ENCODE data around the gene PNMA6E.

DNA sequence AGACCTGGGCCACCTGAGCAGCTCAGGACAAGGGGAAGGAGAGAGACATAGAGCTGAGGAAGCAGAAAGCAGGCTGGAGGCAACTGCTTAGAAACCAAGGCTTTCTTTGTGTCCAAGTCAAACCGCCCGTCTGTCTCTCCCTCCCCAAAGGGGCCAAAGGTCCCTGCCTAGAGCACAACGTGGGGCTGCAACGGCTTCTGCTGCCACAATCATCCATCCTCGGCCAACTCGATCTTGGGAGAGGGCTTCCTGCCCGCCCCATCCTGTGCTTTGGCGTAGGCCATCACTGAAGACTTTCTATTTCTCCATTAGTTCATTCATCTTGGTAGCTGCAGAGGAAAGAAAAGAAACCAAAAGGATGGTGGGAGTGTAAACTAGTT, 46.4 kb upstream of the PNMA6E start:
- no peak for TF ChIP-seq EZH2 (IDR thresholded peaks at IDR 0.05; ENCODE audit: insufficient read depth, low read length)
- no peak for TF ChIP-seq CTCF (IDR thresholded peaks at IDR 0.05; ENCODE audit: insufficient read depth, low read depth, low read length)

Data from astrocyte (in vitro differentiated cells and primary cell).